IMR-90 (cell line): ENCODE measurements around the gene IRF2BP1. TPM values are rescaled to one million over a fixed set of nuclear protein-coding genes. Genes with fewer than 3 reads are reported as not detected.

ENCODE experiments used
- MAZ ChIP-seq: IDR thresholded peaks from 2 replicates; pipeline ENCODE4 v1.6.1; 2012; ENCODE audit warnings: low read depth, mild to moderate bottlenecking, low read length, improper control_type of control experiment, moderate library complexity, borderline replicate concordance
- RFX5 ChIP-seq: IDR thresholded peaks from 2 replicates; pipeline ENCODE4 v1.8.0; 2012; ENCODE audit warnings: low read depth, mild to moderate bottlenecking, low read length, moderate library complexity
- SMC3 ChIP-seq: fragments of 150-350 bp; IDR thresholded peaks from 2 replicates; pipeline ENCODE4 v1.6.1; 2016; ENCODE audit warnings: low read depth, mild to moderate bottlenecking, antibody characterized with exemption, low read length, moderate library complexity
- polyA plus RNA-seq, 3 experiments: library from polyadenylated mRNA; depleted of rRNA; stranded (reverse); fragments of >200 nt; gene quantifications; 2 replicates each; pipeline ENCODE4 v1.2.3, GENCODE V29; 2012; ENCODE audit warnings: low replicate concordance in 1 of 3
- total RNA-seq: library from RNA; depleted of rRNA; stranded (reverse); fragments of >200 nt; gene quantifications from 2 replicates; pipeline ENCODE4 v1.2.3, GENCODE V29; 2012

IRF2BP1 gene
- total and polyA plus RNA-seq, 2 of the 4 experiments (the other 2 are of a cell fraction), result 4.5 to 8.5 TPM

- TF ChIP-seq RFX5 (no peak), SMC3 (no peak), MAZ (peak; percentile 86)
Observed at GRCh38 chr19:45902651-45903625, 17.0 kb upstream of the IRF2BP1 start (continued).
